C4-2B (cell line): ENCODE data around the gene CSNK1D.

Experiments
- CTCF ChIP-seq: fragments of 450-650 bp; conservative IDR thresholded peaks from 2 replicates; pipeline ENCODE4 v1.5.1; 2017; ENCODE audit warnings: mild to moderate bottlenecking
- ZFX ChIP-seq: fragments of 450-650 bp; IDR thresholded peaks from 2 replicates; pipeline ENCODE4 v1.6.1; 2017

DNA sequence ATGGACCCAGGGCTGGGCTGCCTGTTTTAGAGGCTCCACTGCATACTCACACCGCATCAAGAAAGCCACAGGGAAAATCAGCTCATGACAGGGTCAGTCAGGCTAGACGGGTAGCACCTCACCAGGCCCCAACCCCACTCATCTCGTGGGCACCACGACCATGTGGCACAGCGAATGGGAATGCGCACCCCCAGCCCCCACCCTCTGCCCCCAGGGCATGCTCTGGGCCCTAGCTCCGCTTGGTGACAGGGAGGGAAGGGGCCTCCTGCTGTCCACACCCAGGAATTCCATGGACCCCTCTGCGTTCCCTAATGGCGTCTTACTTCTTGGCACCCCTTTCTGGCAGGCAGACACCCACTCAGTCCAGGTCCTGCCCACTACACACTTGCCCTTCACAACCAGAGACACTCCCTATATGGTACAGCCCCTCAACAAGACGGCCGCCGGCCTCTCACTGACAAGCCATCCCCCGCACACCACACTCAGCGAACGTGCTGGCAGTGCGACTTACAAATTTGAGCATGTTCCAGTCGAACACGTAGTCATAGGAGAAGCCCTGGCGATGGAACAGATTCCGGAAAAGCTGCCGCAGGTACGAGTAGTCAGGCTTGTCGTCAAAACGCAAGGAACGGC lies 22.5 kb downstream of the CSNK1D start:
- TF ChIP-seq CTCF (no peak), ZFX (no peak)
